ENCODE results near the gene ATP4A. TPM values are rescaled to one million over a fixed set of nuclear protein-coding genes. Genes with fewer than 3 reads are reported as not detected.

Gene ATP4A
- total and polyA plus RNA-seq, 9 of the 15 experiments (the other 6 are each of a cell fraction or from before 2014, with no cell fraction given): 0.15 TPM; not detected in 8

- Histone ChIP-seq H3K79me2 (ENCODE audit: control insufficient read depth, insufficient read depth, low read length) (peaks cover 7% of the 10 kb centered on the region), H3K36me3 (ENCODE audit: control insufficient read depth, insufficient read depth, low read length) (peaks cover 6% of the 10 kb centered on the region; the same call in 1 of the 3 replicates), H3K27ac (ENCODE audit: extremely low read depth, low read depth, low read length) (no peak overlapping the region), H3K9me1 (ENCODE audit: control insufficient read depth, insufficient read depth, low read length) (no peaks in the 10 kb centered on the region), H3K4me1 (replicated peaks in 1 of 2; ENCODE audit: control insufficient read depth in 2 of 2, insufficient read depth in 2 of 2, low read length in 2 of 2) (peaks cover 7 to 21% of the 10 kb centered on the region in 2 experiments; a peak in 3 of 5 replicates), H3K9me3 (replicated peaks; ENCODE audit: control insufficient read depth, insufficient read depth, low read depth, low read length) (peaks cover 6% of the 10 kb centered on the region; the same call in 1 of the 2 replicates), H3K27me3 (ENCODE audit: control insufficient read depth in 2 of 2, insufficient read depth in 2 of 2, low read length in 2 of 2) (no peaks in the 10 kb centered on the region), H3K4me2 (ENCODE audit: insufficient read depth, low read length) (no peak overlapping the region), H3K4me3 (no peak overlapping the region), H3K9ac (ENCODE audit: insufficient read depth in 1 of 2, low read depth in 2 of 2, low read length in 2 of 2) (no peak overlapping the region), H4K20me1 (replicated peaks; ENCODE audit: control insufficient read depth, insufficient read depth, low read length) (no peaks in the 10 kb centered on the region), H2AFZ (ENCODE audit: low read depth, low read length) (peak overlapping the region; percentile 48; the same call in 1 of the 2 replicates)
- intact Hi-C loops (cut with micrococcal nuclease) (no loop called here), in situ Hi-C loops (cut with MboI) (no loop called here)
- BruUV-seq (replicated peaks): no TSS peak
- ATAC-seq (no peak), FAIRE-seq (no peak), DNase-seq (ENCODE audit: extremely low read depth in 1 of 4, low spot score in 3 of 4) (no peak)
- TF ChIP-seq VEZF1 (CRISPR knock-in tag; IDR thresholded peaks at IDR 0.05) (no peak), GMEB1 (CRISPR knock-in tag; IDR thresholded peaks at IDR 0.05) (no peak), CHD7 (IDR thresholded peaks at IDR 0.05; ENCODE audit: low read depth, low read length) (no peak)
- WGBS (ENCODE audit: insufficient coverage, low coverage, missing lambda C conversion rate): 13% methylated on average over 6 of the region's 6 CpGs
- CTCF ChIA-PET (ENCODE audit: low intra/inter-chr PET ratio): no interaction called here
- POLR2A ChIA-PET: interaction anchor here (0.6 kb wide), 1 partner anchor 16 kb away, joined by 4 read pairs; no protein-coding TSS in a partner anchor
Measured at GRCh38 chr19:35609851-35610353, 46.4 kb upstream of the ATP4A start.

Data from K562 (cell line).